Upper lobe of left lung (tissue), 4 donors: ENCODE data around the gene RBMS1.

ENCODE experiments used
- CTCF ChIP-seq, 6 experiments: fragments of 450-650 bp in 4 of 6; fragments of 200-600 bp in 2 of 6; sonication (generic) in 2 of 6; IDR thresholded peaks; one replicate each; pipeline ENCODE4 v1.5.1; 2016 to 2019; ENCODE audit warnings: antibody characterized with exemption in 6 of 6
- EP300 ChIP-seq, 4 donors: sonication (generic); formaldehyde crosslinking; IDR thresholded peaks; one replicate each; pipeline ENCODE4 v1.5.1; 2017; ENCODE audit warnings: antibody characterized with exemption in 4 of 4, control low read depth in 2 of 4
- POLR2A ChIP-seq, 4 donors: fragments of 450-650 bp; IDR thresholded peaks; one replicate each; pipeline ENCODE4 v1.5.1; 2016 to 2017; ENCODE audit warnings: antibody characterized with exemption in 4 of 4, mild to moderate bottlenecking in 2 of 4
- POLR2AphosphoS5 ChIP-seq, 2 donors: sonication (generic); formaldehyde crosslinking; IDR thresholded peaks; one replicate each; pipeline ENCODE4 v1.5.1; 2017; ENCODE audit warnings: antibody characterized with exemption in 2 of 2

GRCh38 chr2:160310118-160310828 is 183.3 kb downstream of the RBMS1 start:
- TF ChIP-seq EP300 (IDR thresholded peaks at IDR 0.05) (no peak), CTCF (IDR thresholded peaks at IDR 0.05) (no peak), POLR2AphosphoS5 (IDR thresholded peaks at IDR 0.05) (no peak), POLR2A (IDR thresholded peaks at IDR 0.05) (no peak)
